Fibroblast of lung (primary cell): Measurements from ENCODE around the gene PLCG2. TPM values are rescaled to one million over a fixed set of nuclear protein-coding genes. Genes with fewer than 3 reads are reported as not detected.

Experiments used
- DNase-seq, 2 donors: peaks; one replicate each; pipeline versions ENCODE4 v3.0.0 to v3.0.0-alpha.2; 2010; ENCODE audit warnings: low read depth in 2 of 2
- H2AFZ ChIP-seq: 2 replicates; pipeline ENCODE4 v1.5.1; 2012; ENCODE audit warnings: low read length, control low read depth, inconsistent platforms
- H3K27ac ChIP-seq: 2 replicates; pipeline ENCODE4 v1.5.1; 2011; ENCODE audit warnings: low read length, control low read depth; ENCODE audit not compliant: insufficient read depth
- H3K27me3 ChIP-seq: 2 replicates; pipeline ENCODE4 v1.5.1; 2011; ENCODE audit warnings: mild to moderate bottlenecking, low read length; ENCODE audit not compliant: control insufficient read depth, insufficient read depth
- H3K36me3 ChIP-seq: 2 replicates; pipeline ENCODE4 v1.5.1; 2011; ENCODE audit warnings: low read length; ENCODE audit not compliant: control insufficient read depth, insufficient read depth
- H3K4me1 ChIP-seq: 2 replicates; pipeline ENCODE4 v1.5.1; 2011; ENCODE audit warnings: low read length; ENCODE audit not compliant: control insufficient read depth, insufficient read depth; ENCODE audit errors: extremely low read depth
- H3K4me2 ChIP-seq: 2 replicates; pipeline ENCODE4 v1.5.1; 2011; ENCODE audit warnings: low read length, control low read depth; ENCODE audit not compliant: insufficient read depth; ENCODE audit errors: extremely low read depth
- H3K4me3 ChIP-seq, 4 experiments: fragments of 200-600 bp in 1 of 4; sonication (generic) in 1 of 4; replicated peaks in 1 of 4; 2 replicates each; pipeline ENCODE4 v1.5.1; 2011 to 2016; ENCODE audit warnings: low read length in 4 of 4, low read depth in 3 of 4, mild to moderate bottlenecking in 3 of 4, control low read depth in 2 of 4, inconsistent platforms in 1 of 4, mixed read lengths in 1 of 4; ENCODE audit not compliant: insufficient read depth in 1 of 4; ENCODE audit errors: control extremely low read depth in 1 of 4
- H3K79me2 ChIP-seq: 2 replicates; pipeline ENCODE4 v1.5.1; 2012; ENCODE audit warnings: mild to moderate bottlenecking, low read length, inconsistent platforms; ENCODE audit not compliant: control insufficient read depth, insufficient read depth
- H3K9ac ChIP-seq: 2 replicates; pipeline ENCODE4 v1.5.1; 2011; ENCODE audit warnings: mild to moderate bottlenecking, low read length, control low read depth; ENCODE audit not compliant: insufficient read depth
- H3K9me3 ChIP-seq: 2 replicates; pipeline ENCODE4 v1.5.1; 2012; ENCODE audit warnings: low read depth, low read length; ENCODE audit not compliant: control insufficient read depth, insufficient read depth
- H4K20me1 ChIP-seq: 2 replicates; pipeline ENCODE4 v1.5.1; 2011; ENCODE audit warnings: low read length; ENCODE audit not compliant: control insufficient read depth, insufficient read depth; ENCODE audit errors: extremely low read depth
- EZH2 ChIP-seq: IDR thresholded peaks from 2 replicates; pipeline ENCODE4 v1.5.1; 2012; ENCODE audit warnings: low read length, control low read depth, mild to moderate bottlenecking; ENCODE audit errors: missing control alignments
- polyA plus RNA-seq, 2 donors: library from polyadenylated mRNA; depleted of rRNA in 1 of 2; stranded (reverse) in 1 of 2; unstranded in 1 of 2; fragments of >200 nt; gene quantifications; 2 replicates each; pipeline ENCODE4 v1.2.1, GENCODE V29; 2011 to 2012; ENCODE audit warnings: missing spikeins in 1 of 2
- total RNA-seq: library from RNA; depleted of rRNA; stranded (reverse); fragments of >200 nt; gene quantifications from 2 replicates; pipeline ENCODE4 v1.2.1, GENCODE V29; 2014
- TF ChIP-seq, protein P1 (sequence below), 2 donors: IDR thresholded peaks in 1 of 2; conservative IDR thresholded peaks in 1 of 2; 1 replicate in 1 of 2; 2 replicates in 1 of 2; pipeline ENCODE4 v1.5.1; 2011 to 2012; ENCODE audit warnings: low read length in 2 of 2, control low read depth in 1 of 2, inconsistent platforms in 1 of 2, low read depth in 1 of 2, mild to moderate bottlenecking in 1 of 2

The PLCG2 gene
- total and polyA plus RNA-seq, 2 donors (not counting 1 experiment from before 2014, with no cell fraction given) = 0.53 to 0.66 TPM

DNA sequence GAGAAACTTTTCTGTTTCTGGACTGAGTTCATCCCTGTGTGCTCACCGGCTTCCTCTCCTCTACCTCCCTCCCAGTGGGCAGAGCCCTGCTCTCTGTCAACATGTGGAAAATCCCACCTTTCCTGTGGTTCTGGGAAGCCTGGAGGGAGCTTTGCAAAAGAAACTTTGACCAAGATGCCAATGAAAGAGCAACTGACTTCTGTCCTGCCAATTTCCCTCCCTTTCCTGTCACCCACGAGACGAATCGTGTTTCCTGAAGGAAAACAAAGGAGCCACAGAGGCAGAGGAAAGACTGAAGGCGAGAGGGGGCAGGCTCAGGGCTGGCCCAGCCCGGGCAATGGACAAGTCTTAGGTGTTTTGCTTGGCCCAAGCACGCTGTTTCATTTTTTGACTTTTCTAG lies 82.8 kb downstream of the PLCG2 start:
- no peak overlapping the region for H3K4me3 ChIP-seq
- no peak for DNase-seq
- no peak overlapping the region for H2AFZ ChIP-seq
- H3K9ac ChIP-seq = no peak overlapping the region
- no peak overlapping the region for H3K27ac ChIP-seq
- no peak overlapping the region for H3K4me2 ChIP-seq
- H3K79me2 ChIP-seq = no peaks in the 10 kb centered on the region
- H4K20me1 ChIP-seq = no peaks in the 10 kb centered on the region
- H3K36me3 ChIP-seq = no peaks in the 10 kb centered on the region
- no peaks in the 10 kb centered on the region for H3K4me1 ChIP-seq
- no peaks in the 10 kb centered on the region for H3K27me3 ChIP-seq
- TF ChIP-seq EZH2 = no peak
- TF ChIP-seq, protein P1, sequence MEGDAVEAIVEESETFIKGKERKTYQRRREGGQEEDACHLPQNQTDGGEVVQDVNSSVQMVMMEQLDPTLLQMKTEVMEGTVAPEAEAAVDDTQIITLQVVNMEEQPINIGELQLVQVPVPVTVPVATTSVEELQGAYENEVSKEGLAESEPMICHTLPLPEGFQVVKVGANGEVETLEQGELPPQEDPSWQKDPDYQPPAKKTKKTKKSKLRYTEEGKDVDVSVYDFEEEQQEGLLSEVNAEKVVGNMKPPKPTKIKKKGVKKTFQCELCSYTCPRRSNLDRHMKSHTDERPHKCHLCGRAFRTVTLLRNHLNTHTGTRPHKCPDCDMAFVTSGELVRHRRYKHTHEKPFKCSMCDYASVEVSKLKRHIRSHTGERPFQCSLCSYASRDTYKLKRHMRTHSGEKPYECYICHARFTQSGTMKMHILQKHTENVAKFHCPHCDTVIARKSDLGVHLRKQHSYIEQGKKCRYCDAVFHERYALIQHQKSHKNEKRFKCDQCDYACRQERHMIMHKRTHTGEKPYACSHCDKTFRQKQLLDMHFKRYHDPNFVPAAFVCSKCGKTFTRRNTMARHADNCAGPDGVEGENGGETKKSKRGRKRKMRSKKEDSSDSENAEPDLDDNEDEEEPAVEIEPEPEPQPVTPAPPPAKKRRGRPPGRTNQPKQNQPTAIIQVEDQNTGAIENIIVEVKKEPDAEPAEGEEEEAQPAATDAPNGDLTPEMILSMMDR (conservative IDR thresholded peaks at IDR 0.05 in 1 of 2, IDR thresholded peaks at IDR 0.05 in 1 of 2; ENCODE audit: low read depth in 1 of 2, low read length in 2 of 2) = no peak
- no peaks in the 10 kb centered on the region for H3K9me3 ChIP-seq

DNA sequence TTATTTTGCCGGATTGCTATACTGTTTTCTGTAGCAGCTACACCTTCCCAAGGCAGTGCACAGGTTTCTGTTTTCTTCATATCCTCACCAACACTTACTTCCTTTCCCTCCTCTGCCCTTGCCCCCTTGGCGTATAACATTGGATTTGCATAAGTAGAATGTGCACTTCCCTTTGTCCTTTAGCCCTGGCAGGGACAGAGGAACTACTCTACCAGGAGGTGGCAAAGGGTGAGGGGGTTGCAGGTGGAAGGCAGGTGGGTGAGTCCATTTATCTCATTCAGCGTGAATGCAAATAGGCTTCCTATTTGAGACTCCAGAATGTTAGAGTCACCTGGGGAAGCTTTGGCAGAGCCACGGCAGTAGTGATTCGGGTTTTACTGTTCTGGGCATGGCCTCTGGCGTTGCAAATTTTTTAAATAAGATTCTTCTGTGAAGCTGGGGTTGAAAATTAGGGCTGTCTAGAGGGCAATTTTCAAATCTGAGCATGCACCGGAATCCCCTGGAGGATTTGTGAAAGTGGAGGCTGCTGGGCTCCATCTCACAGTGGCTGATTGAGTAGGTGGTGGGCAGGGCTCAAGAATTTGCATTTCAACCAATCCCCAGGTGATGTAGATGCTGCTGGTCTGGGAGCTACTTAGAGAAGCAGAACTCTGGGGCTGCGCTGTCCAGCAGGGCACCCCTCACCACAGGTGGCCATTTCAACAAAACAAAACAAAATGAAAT lies 84.7 kb downstream of the PLCG2 start:
- Histone ChIP-seq H3K4me1 (no peaks in the 10 kb centered on the region), H3K27ac (no peak overlapping the region), H3K4me2 (no peak overlapping the region), H3K27me3 (no peaks in the 10 kb centered on the region), H4K20me1 (no peaks in the 10 kb centered on the region), H3K79me2 (no peaks in the 10 kb centered on the region), H3K9me3 (no peaks in the 10 kb centered on the region), H2AFZ (no peak overlapping the region), H3K36me3 (no peaks in the 10 kb centered on the region), H3K9ac (no peak overlapping the region), H3K4me3 (no peak overlapping the region)
- DNase-seq = no peak
- TF ChIP-seq EZH2 = no peak
- TF ChIP-seq, protein P1 (conservative IDR thresholded peaks at IDR 0.05 in 1 of 2, IDR thresholded peaks at IDR 0.05 in 1 of 2; ENCODE audit: low read depth in 1 of 2, low read length in 2 of 2) = no peak

DNA sequence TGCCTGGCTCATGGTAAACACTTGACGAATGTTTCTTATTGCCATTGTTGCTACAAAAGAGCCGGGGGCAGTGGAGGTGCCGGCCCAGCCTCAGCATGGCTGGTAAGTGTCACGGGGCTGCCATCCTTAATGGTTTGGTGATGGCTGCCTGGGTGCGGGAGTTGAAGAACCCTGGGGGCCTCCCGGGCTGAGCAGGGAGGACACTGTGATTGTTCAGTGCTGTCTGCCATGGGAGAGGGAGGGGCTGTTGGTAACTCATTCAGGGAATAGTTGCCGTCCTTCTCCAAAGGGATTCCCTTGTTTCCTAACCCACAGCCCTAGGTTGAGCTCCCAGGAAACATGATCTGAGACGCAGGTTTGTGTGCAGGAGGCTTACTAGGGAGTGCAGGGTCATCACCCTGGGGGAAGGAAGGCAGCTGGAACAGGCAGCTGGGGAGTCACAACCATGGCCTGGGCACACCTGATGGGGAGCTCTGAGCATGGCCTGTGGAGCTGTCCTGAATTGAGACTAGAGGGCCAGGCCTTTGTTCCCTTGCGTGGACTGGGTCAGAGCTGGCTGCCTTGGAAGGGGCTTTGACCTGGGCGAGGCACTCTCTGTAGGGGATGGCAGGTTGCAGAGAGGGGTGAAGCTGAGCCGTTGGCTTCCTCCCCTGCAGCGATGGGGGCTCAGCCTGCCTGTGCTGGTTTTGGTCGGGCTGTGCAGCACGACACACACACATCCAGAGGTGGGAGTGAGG lies 85.7 kb downstream of the PLCG2 start:
- Histone ChIP-seq H3K4me2 (no peak overlapping the region), H3K27ac (no peak overlapping the region), H3K4me1 (no peaks in the 10 kb centered on the region), H3K9me3 (no peaks in the 10 kb centered on the region), H3K4me3 (no peak overlapping the region), H3K36me3 (no peaks in the 10 kb centered on the region), H2AFZ (no peak overlapping the region), H4K20me1 (no peaks in the 10 kb centered on the region), H3K9ac (no peak overlapping the region), H3K79me2 (no peaks in the 10 kb centered on the region), H3K27me3 (no peaks in the 10 kb centered on the region)
- TF ChIP-seq, protein P1 (conservative IDR thresholded peaks at IDR 0.05 in 1 of 2, IDR thresholded peaks at IDR 0.05 in 1 of 2; ENCODE audit: low read depth in 1 of 2, low read length in 2 of 2) = no peak
- TF ChIP-seq EZH2 = no peak
- DNase-seq = no peak
